ENCODE data around the gene CGN. TPM values are rescaled to one million over a fixed set of nuclear protein-coding genes. Genes with fewer than 3 reads are reported as not detected.

CGN gene
- total RNA-seq, 1 donor from 2014 or later: 0.52 TPM

GRCh38 chr1:151491641-151492040 lies 19.5 kb upstream of the CGN start:
- no peaks in the 10 kb centered on the region for H3K27me3 ChIP-seq (ENCODE audit: low read depth)
- no peaks in the 10 kb centered on the region for H3K4me1 ChIP-seq
- H3K4me3 ChIP-seq: no peak overlapping the region
- TF ChIP-seq, protein P1, sequence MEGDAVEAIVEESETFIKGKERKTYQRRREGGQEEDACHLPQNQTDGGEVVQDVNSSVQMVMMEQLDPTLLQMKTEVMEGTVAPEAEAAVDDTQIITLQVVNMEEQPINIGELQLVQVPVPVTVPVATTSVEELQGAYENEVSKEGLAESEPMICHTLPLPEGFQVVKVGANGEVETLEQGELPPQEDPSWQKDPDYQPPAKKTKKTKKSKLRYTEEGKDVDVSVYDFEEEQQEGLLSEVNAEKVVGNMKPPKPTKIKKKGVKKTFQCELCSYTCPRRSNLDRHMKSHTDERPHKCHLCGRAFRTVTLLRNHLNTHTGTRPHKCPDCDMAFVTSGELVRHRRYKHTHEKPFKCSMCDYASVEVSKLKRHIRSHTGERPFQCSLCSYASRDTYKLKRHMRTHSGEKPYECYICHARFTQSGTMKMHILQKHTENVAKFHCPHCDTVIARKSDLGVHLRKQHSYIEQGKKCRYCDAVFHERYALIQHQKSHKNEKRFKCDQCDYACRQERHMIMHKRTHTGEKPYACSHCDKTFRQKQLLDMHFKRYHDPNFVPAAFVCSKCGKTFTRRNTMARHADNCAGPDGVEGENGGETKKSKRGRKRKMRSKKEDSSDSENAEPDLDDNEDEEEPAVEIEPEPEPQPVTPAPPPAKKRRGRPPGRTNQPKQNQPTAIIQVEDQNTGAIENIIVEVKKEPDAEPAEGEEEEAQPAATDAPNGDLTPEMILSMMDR (IDR thresholded peaks at IDR 0.05; ENCODE audit: borderline replicate concordance): no peak
- no peak for DNase-seq
- no peaks in the 10 kb centered on the region for H3K36me3 ChIP-seq
- no peak overlapping the region for H3K27ac ChIP-seq (replicated peaks)
- no peaks in the 10 kb centered on the region for H3K9me3 ChIP-seq (replicated peaks)
- intact Hi-C loops (cut with micrococcal nuclease): no loop called here

GRCh38 chr1:151492120-151492519 lies 19.1 kb upstream of the CGN start:
- intact Hi-C loops (cut with micrococcal nuclease): no loop called here
- DNase-seq: no peak
- H3K9me3 ChIP-seq (replicated peaks): no peaks in the 10 kb centered on the region
- H3K27ac ChIP-seq (replicated peaks): no peak overlapping the region
- TF ChIP-seq, protein P1 (IDR thresholded peaks at IDR 0.05; ENCODE audit: borderline replicate concordance): no peak
- no peaks in the 10 kb centered on the region for H3K27me3 ChIP-seq (ENCODE audit: low read depth)
- H3K4me3 ChIP-seq: no peak overlapping the region
- no peaks in the 10 kb centered on the region for H3K4me1 ChIP-seq
- H3K36me3 ChIP-seq: no peaks in the 10 kb centered on the region

DNA sequence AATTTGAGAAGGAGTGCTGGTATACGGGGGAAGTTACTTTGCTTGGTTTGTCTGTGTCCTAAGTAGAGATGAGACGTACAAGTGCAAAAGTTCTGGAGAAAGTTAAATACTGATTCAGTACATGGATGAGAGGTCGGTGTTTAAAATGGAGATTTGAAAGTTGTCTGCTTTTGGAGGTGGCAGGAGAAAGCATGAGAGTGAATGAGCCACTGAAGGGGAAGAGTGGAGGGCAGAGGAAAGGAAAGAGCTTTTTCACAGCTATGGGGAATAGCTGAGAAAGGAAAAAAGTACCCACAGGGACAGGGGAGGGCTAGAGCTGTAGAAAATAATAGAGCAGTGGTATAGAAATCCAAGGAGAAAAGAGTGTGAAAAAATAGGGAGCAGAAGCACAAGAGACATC lies 18.1 kb upstream of the CGN start:
- Histone ChIP-seq H3K4me1 (no peaks in the 10 kb centered on the region), H3K9me3 (replicated peaks) (no peaks in the 10 kb centered on the region), H3K36me3 (no peaks in the 10 kb centered on the region), H3K4me3 (no peak overlapping the region), H3K27ac (replicated peaks) (no peak overlapping the region), H3K27me3 (ENCODE audit: low read depth) (no peaks in the 10 kb centered on the region)
- intact Hi-C loops (cut with micrococcal nuclease): no loop called here
- TF ChIP-seq, protein P1 (IDR thresholded peaks at IDR 0.05; ENCODE audit: borderline replicate concordance): no peak
- DNase-seq: no peak

GRCh38 chr1:151494741-151495281 lies 16.4 kb upstream of the CGN start:
- Histone ChIP-seq H3K9me3 (replicated peaks) (no peaks in the 10 kb centered on the region), H3K27ac (replicated peaks) (no peak overlapping the region), H3K4me3 (no peak overlapping the region), H3K4me1 (no peaks in the 10 kb centered on the region), H3K36me3 (no peaks in the 10 kb centered on the region), H3K27me3 (ENCODE audit: low read depth) (no peaks in the 10 kb centered on the region)
- intact Hi-C loops (cut with micrococcal nuclease): no loop called here
- TF ChIP-seq, protein P1 (IDR thresholded peaks at IDR 0.05; ENCODE audit: borderline replicate concordance): no peak
- DNase-seq: no peak

DNA sequence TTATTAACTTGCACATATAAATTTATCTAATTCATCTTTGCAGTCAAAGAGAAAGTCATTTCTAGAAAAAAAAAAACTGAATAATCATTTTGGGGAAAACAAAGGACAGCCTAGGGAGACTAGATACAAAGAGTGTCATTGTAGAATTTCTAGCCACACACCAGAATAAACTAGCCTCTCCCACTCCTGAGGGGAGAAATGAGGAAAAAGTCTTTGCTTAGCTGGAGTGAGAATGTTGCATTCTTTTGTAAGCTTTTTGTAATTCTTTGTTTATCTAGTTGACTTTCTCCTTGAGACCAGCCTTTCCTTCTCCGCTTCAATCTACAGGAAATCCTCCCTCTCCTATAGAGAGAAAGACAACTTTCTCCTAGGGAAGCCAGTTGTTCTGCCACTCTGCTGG lies 15.9 kb upstream of the CGN start:
- Histone ChIP-seq H3K4me1 (no peaks in the 10 kb centered on the region), H3K27me3 (ENCODE audit: low read depth) (no peaks in the 10 kb centered on the region), H3K4me3 (no peak overlapping the region), H3K9me3 (replicated peaks) (no peaks in the 10 kb centered on the region), H3K27ac (replicated peaks) (no peak overlapping the region), H3K36me3 (no peaks in the 10 kb centered on the region)
- TF ChIP-seq, protein P1 (IDR thresholded peaks at IDR 0.05; ENCODE audit: borderline replicate concordance): no peak
- DNase-seq: no peak
- intact Hi-C loops (cut with micrococcal nuclease): no loop called here
